Activated CD4-positive, alpha-beta T cell treated with anti-CD3 and anti-CD28 coated beads for 48 hours (primary cell): ENCODE data around the gene DOCK10.
"Not testable (repeated sequence)": the region's sequence is repeated elsewhere in the genome, so short reads cannot be mapped to it uniquely, and the experiment has no call there.

Source experiments
- DNase-seq: peaks from one replicate; pipeline ENCODE4 v3.0.0-alpha.2; 2020

Gene DOCK10

GRCh38 chr2:225041851-225042799 lies at the start of gene DOCK10:
Gene DOCK10 (minus strand): TSS chr2:225042468. CDS start chr2:225042374, 94 bp downstream.
- DNase-seq = peak; percentile 62

- DNase-seq = no peak
These were observed 49.1 kb upstream of the DOCK10 start for GRCh38 chr2:225091336-225091735.

- no peak for DNase-seq
These were observed 48.5 kb upstream of the DOCK10 start for GRCh38 chr2:225090746-225091145.

GRCh38 chr2:225086915-225087314 lies 44.6 kb upstream of the DOCK10 start:
- no peak for DNase-seq

GRCh38 chr2:225086439-225086838 lies 44.2 kb upstream of the DOCK10 start:
- DNase-seq = no peak

GRCh38 chr2:225083276-225083675 lies 41.0 kb upstream of the DOCK10 start:
- DNase-seq = no peak

GRCh38 chr2:225076125-225076524 lies 33.9 kb upstream of the DOCK10 start:
- no peak for DNase-seq

- DNase-seq = no peak
These were observed 32.8 kb upstream of the DOCK10 start for GRCh38 chr2:225074919-225075681.

- no peak for DNase-seq
These were observed 32.1 kb upstream of the DOCK10 start for GRCh38 chr2:225074366-225074765.

GRCh38 chr2:225073198-225073597 lies 30.9 kb upstream of the DOCK10 start:
- DNase-seq = no peak

GRCh38 chr2:225072444-225072843 lies 30.2 kb upstream of the DOCK10 start:
- DNase-seq = no peak

- no peak for DNase-seq
These were observed 28.5 kb upstream of the DOCK10 start for GRCh38 chr2:225070811-225071210.

GRCh38 chr2:225069966-225070365 lies 27.7 kb upstream of the DOCK10 start:
- no peak for DNase-seq

GRCh38 chr2:225069477-225069876 lies 27.2 kb upstream of the DOCK10 start:
- no peak for DNase-seq

- no peak for DNase-seq
These were observed 23.6 kb upstream of the DOCK10 start for GRCh38 chr2:225065882-225066281.

GRCh38 chr2:225064928-225065327 lies 22.7 kb upstream of the DOCK10 start:
- no peak for DNase-seq

- DNase-seq = no peak
These were observed 22.1 kb upstream of the DOCK10 start for GRCh38 chr2:225064362-225064761.

- DNase-seq = no peak
These were observed 14.2 kb upstream of the DOCK10 start for GRCh38 chr2:225056330-225057073.

GRCh38 chr2:225055714-225056113 lies 13.4 kb upstream of the DOCK10 start:
- DNase-seq = no peak

- no peak for DNase-seq
These were observed 10.4 kb upstream of the DOCK10 start for GRCh38 chr2:225052703-225053102.

GRCh38 chr2:225047502-225047901 lies 5.2 kb upstream of the DOCK10 start:
- DNase-seq = not testable (repeated sequence)

- DNase-seq = no peak
These were observed 516 bp upstream of the DOCK10 start for GRCh38 chr2:225042800-225043167.

GRCh38 chr2:225041207-225041850 lies 939 bp downstream of the DOCK10 start:
- DNase-seq = peak; percentile 70
